CD4-positive, alpha-beta T cell treated with Interleukin-17A for 4 hours (primary cell): ENCODE results near the gene COX7A2.
A peak's percentile ranks its signal among the peaks of the same experiment; 100 is the strongest.

ENCODE experiments used
- DNase-seq: peaks from one replicate; pipeline ENCODE4 v3.0.0-alpha.2; 2020; ENCODE audit warnings: mixed read lengths

The COX7A2 gene

DNA sequence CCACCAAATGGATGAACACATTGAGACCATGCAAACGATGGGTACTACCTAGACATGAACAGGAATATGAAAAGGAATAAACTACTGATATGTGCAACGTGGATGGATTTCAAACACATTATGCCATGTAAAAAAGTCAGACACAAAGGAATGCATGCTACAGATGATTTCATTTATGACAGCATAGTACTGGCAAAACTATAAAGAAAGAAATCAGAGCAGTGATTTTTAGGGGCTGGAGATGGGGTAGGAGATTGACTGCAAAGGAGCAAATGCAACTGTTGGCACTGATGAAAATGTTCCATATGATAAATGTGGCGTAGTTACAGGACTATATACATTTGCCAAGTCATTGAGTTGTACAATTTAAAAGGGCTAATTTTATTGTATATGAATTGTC lies 24.3 kb downstream of the COX7A2 start:
- no peak for DNase-seq

DNA sequence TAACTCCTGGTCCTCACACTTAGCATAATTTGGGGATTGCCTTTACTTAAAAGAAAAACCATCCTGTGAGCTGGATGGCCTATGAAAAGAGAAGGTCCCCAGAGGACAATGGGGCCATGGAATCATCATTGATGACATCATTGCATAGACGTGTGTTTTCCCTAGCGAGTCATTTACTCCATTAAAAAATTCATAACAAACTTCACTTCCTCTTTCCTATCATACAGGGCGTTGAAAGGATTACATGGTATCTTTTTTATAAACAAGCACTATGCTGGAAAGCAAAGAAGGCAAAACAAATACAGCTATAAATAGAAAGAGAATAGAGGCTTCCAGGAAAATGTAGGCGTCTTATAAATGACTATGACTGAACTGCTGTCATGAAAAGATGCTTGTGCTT lies 26.4 kb downstream of the COX7A2 start:
- DNase-seq = no peak

DNA sequence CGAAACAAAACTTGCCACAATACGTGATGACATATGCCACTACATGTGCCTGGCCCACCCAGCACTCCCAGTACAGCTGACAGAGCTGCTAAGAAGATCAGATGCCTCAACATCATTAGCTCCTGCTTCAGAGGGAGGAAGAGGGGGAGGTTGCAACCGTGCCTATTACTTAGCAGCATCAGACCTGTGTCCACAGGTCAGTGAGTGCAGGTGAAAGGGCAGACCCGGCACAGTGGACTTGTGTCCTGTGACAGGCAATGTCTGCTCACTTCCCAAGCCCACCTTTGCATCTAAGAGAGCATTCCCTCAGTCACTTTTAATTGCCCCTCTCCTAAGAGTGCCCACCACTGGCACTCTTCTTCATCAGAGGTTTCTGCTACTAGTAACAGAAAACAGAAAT lies 28.3 kb downstream of the COX7A2 start:
- no peak for DNase-seq

DNA sequence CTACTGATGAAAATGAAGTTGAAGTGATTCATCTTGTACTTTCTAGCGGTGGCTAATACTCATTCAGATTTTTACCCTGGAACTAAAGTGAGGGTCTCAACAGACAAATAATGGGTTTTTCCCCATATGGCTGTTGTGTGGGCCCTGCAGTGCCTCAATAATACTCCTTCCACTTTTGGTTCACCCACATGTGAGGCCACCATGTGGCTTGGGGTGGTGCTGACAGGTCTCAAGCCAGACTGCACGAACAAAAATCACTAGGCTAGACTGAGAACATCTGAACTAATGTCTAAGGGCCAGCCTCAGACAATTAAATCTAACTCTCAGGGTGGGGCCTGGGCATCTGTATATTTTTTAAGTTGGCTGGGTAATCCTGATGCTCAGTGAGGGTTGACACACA lies 29.9 kb downstream of the COX7A2 start:
- DNase-seq = no peak

DNA sequence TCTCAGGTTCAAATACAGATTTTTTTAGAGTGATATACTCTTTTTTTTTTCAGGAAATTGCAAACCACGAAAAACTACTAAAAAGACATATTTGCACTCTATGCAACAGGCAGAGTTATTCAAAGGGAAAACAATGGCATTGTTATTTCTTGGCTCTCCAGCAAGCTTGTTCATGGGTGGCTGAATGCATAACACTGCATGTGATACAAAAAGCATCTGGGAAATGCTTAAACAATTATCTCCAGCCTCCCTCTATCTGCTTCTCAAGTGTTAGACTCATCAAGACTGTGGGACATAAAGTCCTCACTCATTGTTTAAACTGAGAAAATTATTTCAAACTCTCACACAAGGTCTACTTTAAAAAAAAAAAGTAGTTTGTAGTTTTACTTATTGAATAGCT lies 30.5 kb downstream of the COX7A2 start:
- DNase-seq = no peak

DNA sequence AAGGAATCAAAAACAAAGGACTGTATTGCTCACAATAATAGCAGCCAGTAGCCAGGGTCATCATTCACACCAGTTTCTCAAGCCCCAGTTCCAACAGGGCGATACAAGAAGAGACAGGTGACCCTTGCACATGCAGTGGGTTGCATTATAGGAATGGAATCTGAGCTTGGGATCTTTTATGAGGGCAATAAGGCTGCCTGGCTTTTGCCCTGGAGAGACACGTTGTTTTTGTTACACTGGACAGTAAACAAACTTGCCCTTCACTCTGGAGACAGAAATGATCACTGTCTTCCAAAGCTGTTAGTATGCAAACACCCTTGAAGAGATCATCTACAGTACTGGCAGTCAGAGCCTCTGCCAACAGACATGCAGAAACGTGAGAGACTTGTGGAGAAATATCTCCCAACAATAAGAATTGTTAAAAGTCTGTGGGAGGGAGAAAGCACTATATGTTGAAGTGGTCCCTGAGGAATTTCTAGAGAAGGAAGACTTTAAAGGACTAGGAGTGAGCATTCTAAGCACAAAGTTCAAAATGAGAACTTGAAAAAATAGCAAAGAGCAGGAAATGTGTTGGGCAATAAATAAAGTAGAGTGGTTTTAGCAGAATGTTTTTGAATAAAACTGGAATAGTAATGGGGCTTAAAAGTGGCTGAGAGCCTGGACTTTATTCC lies 31.5 kb downstream of the COX7A2 start:
- no peak for DNase-seq

DNA sequence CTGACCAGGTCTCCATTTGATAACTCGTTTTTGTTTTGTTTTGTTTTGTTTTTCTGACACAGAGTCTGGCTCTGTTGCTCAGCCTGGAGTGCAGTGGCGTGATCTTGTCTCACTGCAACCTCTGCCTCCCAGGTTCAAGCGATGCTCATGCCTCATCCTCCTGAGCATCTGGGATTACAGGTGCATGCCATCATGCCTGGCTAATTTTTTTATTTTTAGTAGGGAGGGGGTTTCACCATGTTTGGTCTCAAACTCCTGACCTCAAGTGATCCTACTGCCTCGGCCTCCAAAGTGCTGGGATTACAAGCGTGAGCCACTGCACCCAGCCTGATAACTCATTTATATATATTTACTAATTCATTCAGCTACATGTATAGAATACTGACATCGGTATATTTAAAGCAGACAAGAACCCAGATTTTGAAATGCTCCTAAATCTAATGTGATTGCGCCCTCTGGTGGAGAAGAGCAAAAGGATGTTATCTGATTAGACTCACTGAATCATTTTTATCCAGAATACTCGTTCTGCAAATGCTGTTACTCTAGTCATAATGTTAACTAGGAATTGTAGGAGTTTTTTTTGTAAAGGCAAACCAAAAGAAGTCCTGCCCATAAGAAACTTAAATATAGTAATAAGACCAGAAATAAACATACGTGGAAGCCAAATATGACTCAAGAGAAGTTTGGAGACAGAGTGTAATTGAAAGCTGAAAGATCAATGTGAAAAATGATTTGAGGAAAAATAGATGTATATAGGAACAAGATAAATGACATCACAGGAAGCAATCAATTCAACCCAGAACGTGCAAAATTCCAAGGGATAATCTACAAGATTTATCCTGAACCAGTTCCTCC lies 32.5 kb downstream of the COX7A2 start:
- DNase-seq = peak; percentile 67

DNA sequence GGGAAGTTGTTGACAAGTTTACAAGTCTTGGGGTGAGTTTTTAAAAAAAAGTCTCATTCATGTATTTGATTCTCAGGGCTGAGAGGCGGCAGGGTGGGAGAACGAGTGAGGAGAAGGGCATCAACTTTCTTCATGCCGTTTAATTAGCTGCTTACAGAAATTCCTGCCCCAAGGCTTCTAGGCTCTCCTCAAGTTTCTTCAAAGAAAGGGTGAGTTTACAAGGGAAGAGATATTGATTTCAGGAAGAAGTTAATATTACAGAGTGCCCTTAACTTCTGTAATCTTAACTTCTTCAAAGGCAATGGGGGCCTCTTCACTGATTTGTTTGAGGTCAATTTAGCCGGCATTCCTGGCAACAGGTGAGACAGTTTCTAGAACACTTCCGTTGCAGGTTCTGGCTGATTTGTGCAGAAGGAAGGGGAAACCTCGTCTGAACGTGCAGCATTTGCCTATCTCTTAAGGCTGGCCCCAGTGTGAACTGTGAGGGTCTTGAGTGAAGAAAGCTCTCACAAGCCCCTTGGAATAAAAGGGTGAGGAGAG lies 34.3 kb downstream of the COX7A2 start:
- no peak for DNase-seq

DNA sequence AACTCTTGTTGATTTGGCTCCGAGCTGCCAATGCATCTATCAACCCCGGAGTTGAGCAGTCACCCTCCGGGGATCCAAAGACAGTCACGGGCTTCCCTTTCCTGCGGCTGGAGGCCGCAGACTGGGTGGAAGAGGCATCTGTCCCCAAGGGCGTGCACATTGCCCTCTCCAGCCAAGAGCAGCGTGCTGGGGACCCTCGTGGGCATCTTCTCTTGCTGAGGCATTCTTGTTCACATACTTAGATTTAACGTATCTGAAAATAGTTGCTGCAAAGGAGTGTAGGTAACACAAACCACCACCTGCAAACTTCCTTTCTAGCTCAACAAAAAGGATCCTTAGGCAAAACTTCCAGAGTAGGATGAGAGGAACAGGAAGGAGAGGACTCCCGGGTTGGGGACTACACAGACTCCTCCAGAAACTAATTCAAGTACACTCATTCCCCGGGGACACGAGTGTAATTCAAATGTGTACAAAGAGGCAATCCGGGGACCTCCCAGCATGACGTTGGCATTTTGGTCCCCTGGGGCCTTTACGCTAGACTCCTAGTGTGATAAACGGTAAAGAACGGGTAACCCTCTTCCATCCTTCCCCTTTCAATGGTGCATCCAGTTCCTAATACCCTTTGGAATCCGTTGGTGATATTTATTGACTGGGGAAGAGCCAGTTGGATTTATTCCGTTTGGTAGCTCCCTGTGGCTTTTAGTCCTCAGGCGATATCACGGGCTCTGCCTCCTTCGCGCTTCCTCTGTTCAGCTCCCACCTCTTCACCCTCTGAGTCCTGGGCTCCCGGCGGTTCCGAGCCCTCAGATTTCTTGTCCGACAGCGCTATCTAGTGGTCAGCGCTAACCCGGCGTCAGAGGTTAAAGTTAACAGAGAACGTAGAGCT lies 35.1 kb downstream of the COX7A2 start:
- DNase-seq = peak; percentile 82

DNA sequence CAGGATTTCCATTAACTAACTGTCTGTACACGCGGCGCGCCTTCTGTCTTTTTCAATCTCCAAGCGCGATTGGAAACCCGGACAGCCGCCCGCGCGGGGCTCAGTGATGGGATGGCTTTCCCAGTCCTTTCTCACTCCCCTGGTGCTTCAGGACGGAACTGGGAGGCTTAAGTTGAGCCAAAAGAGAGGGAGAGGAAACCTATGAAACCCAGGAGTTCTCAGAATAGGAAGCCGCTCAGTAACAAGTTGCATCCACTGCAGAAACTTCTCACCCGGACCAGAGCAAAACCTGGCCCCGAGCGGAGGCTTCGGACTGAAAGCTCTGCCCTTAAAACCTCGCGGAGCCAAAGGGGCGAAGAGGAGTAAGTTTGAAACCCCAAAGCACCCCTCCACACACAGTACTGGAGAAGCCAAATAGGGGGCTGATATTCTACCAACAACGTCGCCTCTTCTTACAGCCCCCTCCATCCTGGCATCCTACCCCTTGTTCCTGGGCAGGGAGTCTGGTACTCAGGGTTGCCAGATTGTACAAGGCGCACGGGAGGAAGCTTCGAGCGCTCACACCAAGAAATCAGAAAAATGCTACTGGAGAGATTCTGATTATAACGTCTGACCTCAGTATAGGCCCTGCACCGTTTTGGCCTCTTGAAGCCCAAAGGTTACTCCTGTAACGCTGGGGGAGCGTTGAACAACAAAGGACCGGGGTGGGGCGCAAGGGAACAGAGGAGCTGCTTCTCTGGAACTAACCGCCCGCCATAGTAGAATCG lies 36.8 kb downstream of the COX7A2 start:
- DNase-seq = no peak

DNA sequence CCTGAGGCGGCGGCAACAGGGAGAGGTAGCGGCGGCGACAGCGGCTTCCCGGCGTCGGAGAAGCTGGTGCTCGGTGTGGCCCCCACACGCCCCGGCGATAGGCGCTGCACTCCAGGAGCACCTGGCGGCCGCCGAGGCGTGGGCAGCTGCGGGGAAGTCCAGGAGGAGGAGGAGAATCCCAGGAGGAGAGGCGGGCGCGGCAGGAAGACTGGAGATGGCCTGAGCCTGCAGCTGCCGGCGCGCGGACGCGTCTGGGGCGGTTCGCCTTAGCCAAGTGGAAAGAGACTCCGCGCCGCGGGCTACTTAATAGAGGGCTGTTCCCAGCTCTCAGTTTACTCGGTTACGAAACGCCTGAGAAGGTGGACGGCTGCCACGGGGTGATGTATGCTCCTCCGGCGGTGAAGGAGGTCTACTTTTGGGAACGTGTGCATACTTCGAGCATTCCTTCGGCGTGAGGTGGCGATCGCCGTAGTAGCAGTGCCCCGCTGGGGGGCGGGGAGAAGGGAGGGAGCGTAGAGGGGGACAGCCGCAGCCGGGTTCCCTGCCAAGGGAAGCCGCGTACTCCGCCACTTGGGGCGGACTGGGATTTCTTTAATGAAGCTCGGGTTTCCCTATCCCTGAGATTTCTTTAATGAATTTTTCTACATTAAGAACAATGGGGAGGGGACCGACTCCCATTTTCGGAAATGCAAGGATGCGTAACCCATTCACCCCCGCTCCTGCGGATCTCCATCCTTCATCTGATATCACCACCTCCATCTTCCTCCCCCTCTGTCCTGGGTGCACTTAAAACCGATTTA lies 37.6 kb downstream of the COX7A2 start, which contains the start of gene COL12A1:
COL12A1 (minus strand) TSS at position 278 of the 800 bp plus-strand sequence. CDS start 3,261 bp downstream, outside the sequence.
- DNase-seq = peak; percentile 7

DNA sequence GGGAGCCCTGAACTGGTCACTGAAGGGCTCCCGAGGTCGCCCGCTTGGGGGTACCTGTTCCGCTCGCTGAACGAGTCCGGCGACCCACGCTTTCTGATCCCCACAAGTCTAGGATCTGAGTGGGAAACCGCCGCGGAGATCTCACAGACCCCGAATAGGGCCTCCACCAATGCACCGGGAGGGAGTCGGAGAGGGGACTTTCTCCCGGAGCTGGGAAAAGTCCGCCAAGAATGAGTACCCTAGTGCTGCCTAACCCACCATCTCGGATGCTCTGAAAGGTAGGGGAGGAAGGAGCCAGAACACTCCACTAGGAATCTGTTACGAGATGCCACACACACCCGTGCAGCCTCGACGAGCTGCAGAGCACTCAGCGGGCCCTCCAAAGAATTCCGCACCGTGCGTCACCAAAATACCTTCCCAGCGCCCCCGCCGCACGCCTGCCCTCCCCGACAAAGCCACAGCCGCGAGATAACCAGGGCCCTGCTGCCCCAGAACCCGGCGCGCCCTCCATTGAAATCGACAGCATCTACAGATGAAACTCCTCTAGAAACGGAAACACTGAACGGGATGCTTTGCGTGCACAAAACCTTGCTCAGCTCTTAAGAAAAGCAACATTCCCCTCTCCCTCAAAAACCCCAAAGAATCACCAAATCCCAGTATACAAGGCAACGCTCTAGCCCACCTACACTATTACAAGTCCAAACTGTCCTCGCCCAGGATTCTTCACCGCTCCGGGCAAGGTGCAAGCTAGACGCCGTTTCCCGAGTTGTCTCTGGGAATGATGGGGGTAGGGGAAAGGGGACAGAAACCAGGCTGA lies 38.4 kb downstream of the COX7A2 start:
- DNase-seq = peak; percentile 10

DNA sequence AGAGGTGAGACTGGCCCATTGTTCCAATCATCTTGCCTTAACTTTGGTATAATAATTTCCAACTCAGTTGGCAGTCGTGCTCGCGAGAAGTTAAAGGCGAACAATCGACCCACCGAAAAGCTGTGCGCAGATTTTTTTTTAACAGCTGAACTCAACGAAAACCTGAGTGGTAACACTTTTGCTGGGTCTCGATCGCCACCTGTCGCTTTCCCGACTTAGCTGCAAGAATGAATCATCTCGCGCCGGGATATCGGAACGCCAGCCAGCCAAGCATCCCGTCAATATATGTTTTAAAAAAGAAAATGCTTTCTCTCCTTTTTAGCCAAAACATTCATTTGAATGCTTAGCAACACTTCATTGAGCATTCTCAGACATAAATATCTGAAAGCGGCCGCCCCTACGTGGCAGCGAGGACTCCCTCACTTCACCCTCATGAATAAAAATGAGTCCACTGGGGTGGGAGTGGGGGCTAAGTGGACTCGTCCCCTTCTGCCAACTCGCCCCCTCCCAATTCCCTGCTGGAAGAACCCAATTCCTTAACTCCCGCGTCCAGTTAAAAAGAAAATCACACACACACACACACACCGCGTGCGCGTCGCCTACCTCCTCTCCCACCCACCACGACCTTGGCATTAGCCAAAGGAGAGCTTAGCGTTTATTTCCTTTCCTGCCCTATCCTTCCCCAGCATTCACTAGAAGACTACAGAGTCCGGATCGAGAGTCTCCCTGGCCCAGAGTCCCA lies 39.2 kb downstream of the COX7A2 start:
- DNase-seq = peak; percentile 33

DNA sequence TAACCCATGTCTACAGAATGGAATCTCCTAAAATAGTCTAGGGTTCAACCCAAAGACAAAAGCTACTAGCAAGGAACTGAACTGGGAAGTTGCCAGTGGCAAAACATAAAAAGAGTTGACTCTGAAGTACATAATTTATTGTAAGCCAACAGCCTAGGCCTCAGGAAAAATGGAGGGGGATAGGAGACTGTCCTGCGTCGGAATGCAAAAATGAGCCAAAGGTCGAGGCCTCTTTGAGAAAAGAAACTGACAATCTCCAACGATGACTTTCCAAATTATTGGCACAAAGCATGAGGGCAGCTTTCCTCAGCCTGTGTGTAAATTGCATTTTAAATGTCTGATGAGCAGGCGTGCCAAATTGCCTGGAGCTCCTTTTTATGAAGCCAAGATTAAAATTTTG lies 39.9 kb downstream of the COX7A2 start:
- no peak for DNase-seq

DNA sequence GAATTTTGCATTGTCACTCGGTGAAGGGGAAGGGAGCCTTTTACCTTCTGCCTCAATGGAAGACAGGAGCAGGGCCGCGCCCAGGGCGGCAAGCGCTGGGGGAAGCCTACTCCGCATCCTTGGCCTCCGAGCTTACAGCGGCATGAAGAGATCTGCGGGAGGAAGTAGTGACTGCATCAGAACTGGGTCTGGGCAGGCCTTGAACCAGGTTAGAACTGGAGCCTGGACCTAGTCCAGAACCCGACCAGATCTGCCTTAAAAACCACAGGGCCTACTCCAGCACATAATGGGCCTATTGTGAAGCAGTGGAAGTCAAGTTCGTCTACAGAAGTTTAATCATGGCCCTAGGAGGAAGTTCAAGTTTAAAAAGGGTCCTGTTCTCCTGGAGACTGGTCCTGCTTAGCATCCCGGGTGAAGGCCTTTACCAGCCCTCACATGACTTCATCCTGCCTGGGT lies 40.9 kb downstream of the COX7A2 start:
- no peak for DNase-seq

DNA sequence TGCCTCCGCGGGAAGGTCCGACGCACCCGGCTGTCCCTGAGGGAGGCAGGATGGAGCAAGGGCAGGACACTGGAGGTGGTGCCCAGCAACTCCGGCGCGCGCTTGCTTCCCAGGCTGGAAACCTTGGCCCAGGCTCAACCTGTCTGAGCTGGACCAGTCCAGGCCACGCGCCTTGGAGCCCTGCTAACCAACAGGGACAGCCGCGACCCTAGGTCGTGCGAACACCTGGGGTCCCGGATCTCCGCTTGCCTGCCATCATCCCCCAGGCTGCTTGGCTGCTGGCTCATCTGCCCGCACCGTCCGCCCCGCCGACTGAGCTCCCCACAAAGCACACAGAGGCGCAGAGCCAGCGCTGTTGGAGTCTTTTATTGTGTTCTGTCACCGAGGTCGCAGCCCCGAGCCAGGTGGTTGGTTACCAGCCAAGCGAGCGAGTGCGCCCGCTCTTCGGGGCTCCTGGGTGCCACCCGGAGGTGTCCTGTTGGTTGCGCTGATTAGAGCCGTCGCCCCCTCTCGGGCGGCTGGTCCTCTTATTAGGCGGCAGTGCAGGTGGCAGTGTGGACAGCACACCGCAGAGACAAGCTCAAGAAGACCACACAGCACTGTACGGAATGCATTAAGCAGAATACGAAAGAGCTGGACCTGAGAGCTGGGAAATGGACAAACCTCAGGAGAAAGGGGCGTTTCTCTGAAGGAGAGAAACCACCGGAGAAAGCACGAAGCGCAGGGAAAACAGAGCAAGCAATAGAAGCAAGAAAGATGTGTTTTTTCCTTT lies 41.5 kb downstream of the COX7A2 start:
- no peak for DNase-seq

DNA sequence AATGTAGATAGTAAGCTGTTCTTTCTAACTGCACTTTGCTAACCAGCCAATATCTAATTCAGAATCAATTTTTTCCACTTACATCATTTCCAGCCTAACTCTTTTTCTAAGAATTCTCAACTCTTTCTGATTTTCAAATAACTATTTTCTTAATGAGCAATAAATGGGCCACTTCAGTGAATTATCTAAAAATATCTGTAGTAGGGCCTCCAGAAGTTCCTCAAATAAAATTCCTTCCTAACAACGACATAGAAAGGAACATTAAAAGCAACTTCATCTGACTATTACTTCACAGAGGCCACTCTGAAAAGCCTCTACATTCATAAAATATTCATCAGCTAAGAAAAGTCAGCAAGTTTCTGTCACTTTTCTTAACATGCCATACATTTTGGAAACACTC lies 42.6 kb downstream of the COX7A2 start:
- no peak for DNase-seq

DNA sequence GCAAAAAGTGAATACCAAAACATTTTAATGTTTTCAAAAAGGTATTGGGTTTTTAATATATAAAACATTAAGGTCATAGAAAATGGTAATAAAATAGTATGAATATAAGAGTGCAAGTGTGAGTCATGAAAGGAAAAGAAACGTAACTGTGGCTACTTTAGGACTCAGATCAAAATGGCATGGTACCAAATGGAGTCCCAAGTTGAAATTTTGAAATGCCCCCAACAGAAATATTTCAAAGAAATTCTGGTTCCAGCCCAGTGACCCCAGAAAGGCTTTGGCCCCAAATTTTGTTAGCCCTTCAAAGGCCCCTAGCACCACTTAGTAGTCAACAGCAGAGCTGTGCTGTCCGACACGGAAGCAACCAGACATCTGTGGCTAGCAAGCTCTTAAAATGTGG lies 43.7 kb downstream of the COX7A2 start:
- DNase-seq = no peak
